IPS DF 4.7 (cell line): ENCODE measurements around the gene GFRA4.

ENCODE experiments used
- DNase-seq: peaks from one replicate; pipeline ENCODE4 v3.0.0-alpha.2; 2013; ENCODE audit warnings: low spot score; ENCODE audit errors: extremely low read depth

Gene GFRA4, protein sequence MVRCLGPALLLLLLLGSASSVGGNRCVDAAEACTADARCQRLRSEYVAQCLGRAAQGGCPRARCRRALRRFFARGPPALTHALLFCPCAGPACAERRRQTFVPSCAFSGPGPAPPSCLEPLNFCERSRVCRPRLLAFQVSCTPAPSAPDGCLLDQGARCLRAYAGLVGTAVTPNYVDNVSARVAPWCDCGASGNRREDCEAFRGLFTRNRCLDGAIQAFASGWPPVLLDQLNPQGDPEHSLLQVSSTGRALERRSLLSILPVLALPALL

GRCh38 chr20:3663031-3663701 lies at the start of gene GFRA4:
Gene GFRA4, minus strand, starts transcription at chr20:3663399. Its CDS starts 0 bp downstream, at chr20:3663399.
- DNase-seq, result no peak

DNA sequence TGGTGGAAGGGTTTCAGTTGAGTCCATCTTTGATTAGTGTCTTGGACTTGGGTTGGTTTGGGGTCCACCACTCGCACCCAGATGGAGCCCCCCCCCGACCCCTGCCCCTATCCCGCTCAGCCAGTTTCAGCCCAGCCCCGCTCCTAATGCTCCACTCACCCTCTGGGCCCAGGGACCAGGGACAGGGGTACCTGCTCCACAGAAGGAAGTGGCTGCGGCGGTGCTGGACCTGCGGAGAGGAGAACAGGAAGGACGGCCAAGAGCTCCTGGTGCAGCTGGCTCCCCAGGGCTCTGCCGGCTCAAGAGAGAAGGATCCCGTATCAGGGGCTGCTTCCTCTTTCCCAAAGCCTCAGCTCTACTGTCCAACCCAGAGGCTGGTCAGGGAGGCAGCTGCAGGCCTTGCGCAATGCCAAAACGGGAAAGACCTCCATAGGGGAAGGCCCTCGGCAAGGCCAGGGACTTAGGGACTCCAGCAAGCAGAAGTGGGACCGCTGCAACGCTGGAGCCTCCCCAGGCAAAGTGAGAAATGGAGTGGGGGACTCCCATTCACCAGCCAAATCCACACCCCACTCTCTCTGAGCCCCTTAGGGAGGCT lies 49.2 kb upstream of the GFRA4 start, which contains the start of gene SIGLEC1:
Gene SIGLEC1 (minus strand): TSS at position 322 of the 595 bp plus-strand sequence. CDS start 5,472 bp downstream, outside the sequence.
- no peak for DNase-seq

GRCh38 chr20:3711484-3711941 lies 48.3 kb upstream of the GFRA4 start:
- DNase-seq, result no peak

GRCh38 chr20:3710703-3711483 lies 47.7 kb upstream of the GFRA4 start:
- no peak for DNase-seq

DNA sequence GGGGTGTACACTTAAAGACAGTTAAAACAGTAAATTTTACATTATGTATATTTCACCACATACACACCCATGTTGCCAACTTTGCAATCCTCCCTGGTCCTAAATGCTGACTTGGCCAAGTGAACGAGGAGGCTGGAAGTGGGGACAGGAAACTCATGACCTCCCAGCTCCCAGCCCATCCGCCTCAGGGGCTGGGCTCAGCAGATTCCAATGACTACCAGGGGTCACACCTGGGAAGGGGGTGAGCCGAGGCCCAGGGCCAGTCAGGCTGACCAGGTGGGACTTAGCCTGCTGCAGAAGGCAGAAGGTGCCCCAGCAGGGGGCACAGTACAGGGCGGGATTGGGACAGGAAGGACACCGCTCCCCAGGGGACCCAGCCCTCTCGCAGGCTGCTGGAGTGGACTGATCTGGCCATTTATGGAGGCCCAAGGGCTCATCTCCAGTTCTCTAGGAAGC lies 46.8 kb upstream of the GFRA4 start:
- DNase-seq, result no peak

DNA sequence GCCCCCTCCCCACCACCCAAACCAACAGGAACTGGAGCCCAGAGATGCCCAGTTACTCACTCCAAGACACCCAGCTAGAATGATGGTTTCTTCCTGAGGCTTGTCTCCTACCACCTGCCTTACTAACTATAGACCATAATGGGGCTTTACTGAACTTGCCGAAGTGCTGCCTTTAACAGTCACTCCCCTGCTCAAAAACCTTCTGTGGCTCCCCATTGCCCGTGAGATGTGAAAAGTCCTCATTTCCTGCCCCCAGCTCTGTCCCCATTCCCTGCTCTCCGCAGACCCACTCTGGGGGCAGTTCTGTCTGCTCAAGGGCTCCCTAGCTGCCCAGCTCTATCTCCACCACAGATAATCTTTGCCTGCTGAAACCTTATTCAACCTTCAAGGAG lies 44.3 kb upstream of the GFRA4 start:
- no peak for DNase-seq

DNA sequence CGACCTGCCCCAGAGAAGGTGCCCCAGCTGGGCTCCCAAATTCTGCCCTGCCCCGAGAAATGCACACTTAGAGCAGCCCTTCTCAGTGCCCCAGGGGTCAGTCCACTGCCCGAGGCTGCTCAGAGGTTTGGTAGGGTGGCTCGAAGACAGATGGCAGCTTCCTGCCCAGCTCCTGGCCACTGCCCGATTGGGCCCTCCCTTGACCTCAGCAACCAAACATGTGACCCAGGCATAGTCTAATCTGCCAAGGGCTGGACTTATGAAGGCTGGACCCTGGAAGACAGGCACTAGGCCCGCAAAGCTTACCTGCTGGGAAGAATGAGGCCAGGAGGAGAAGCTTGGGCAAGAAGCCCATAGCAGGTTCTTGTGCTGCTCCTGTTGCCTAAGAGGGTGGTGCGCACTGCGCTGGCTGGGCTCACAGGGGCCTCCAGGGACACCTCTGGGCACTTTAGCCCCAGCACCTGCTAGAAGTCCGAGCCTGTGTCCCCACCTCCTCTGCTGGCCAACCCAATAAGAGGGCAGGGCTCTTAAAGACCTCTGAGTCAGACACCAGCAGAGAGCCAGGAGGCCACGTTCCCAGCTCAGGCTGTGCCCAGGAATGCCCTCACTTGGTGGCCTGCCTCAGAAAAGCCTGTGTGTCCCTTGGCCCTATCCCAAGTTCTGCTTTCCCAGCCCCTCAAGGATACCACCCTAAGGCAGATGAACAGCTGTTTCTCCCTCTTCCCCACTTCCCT lies 43.7 kb upstream of the GFRA4 start:
- no peak for DNase-seq

- DNase-seq, result no peak
Measured at GRCh38 chr20:3705970-3706739, 43.0 kb upstream of the GFRA4 start.

- DNase-seq, result no peak
Measured at GRCh38 chr20:3705491-3705969, 42.3 kb upstream of the GFRA4 start.

DNA sequence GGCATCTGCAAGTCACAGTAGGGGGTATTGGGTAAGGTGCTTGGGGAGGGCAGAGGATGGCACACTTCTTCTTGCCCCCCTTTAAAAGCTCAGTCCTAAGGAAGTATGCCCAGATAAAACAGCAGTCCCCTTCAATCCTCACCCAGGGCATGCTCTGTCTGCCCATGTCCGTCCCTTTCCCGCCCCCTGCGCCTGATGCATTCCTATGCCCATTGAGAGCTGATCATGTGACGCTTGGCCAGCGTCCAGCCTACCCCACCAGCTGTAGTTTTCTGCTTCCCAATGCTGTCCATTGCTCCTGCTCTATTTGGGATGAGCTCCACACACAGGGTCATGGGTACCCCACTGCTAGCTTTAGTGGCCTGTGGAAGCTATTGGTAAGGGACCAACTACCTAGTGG lies 40.9 kb upstream of the GFRA4 start:
- DNase-seq, result no peak

- no peak for DNase-seq
Measured at GRCh38 chr20:3702611-3703391, 39.6 kb upstream of the GFRA4 start.

DNA sequence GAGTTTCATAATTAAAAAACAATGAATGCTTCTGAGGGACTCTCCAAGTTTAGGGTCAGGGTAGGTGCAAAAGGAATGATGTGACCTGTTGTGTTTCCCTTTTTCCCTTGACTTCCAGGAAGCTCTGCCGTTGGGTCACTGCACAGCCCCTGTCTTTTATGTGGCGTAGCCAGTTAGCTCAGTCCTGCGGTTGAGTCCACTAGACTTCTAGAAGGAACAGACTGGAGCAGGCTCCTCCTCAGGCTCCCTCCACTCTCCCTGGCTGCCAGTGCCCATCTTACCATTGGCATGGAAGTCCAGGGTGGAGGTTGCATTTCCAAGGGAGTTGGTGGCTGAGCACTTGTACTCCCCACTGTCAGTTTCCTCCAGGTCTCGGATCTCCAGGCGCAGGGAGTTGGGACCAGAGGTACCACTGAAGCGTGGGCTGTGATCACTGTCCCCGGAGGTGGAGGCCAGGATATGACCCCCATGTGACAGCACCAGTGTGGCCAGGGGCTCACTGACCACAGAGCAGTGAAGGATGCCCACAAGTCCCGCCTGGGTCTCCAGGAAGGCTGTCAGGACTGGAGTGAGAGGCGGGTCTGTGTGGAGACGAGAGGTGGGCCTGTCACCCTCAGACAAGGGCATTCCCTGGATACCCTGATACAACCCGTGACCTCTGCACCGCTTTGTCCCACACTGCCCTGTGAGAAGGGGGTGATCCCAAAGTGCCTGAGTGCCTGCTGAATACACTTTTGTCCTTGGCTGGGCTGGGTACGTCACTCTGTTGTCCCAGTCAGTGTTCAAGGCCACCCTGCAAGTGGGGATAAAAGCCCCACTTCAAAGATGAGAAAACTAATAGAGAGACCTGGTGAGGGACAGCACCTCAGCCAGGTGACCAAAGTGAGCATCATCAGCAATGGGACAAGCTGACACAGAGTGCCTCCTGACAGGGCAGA lies 38.1 kb upstream of the GFRA4 start:
- DNase-seq, result no peak

GRCh38 chr20:3699037-3699436 lies 35.8 kb upstream of the GFRA4 start:
- DNase-seq, result no peak

- DNase-seq, result no peak
Measured at GRCh38 chr20:3698591-3699001, 35.4 kb upstream of the GFRA4 start.

DNA sequence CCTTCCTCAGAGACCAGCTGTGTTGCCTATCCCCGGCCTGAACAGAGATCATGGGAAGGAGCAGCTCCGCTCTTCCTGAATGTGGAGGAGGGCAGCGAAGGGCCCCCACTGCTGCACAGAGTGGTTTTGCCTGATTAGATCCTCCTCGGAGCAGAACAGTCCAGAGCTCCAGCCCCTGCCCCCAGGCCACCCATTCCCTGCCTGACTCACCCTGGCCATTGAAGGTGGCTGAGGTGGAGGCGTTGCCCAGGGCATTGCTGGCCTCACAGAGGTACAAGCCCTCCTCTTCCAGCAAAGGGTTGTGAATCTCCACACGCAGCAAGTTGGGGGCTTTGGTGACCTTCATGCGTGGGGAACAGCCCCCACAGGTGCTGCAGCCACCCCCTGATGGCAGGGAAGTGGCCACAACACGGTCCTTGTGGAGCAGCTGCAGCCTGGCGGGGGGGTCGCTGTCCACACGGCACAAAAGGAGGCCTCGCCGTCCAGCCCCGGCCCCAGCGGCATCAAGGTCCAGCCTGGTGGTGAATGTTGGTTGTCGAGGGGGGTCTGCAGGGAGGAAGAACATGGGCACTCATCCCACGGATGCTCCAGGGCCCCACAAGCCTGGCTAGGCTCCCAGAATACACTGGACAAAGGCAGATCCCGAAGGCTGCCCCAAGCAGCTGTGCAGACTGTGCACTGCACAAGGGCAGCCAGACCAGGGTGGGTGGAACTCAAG lies 34.5 kb upstream of the GFRA4 start:
- DNase-seq, result no peak

DNA sequence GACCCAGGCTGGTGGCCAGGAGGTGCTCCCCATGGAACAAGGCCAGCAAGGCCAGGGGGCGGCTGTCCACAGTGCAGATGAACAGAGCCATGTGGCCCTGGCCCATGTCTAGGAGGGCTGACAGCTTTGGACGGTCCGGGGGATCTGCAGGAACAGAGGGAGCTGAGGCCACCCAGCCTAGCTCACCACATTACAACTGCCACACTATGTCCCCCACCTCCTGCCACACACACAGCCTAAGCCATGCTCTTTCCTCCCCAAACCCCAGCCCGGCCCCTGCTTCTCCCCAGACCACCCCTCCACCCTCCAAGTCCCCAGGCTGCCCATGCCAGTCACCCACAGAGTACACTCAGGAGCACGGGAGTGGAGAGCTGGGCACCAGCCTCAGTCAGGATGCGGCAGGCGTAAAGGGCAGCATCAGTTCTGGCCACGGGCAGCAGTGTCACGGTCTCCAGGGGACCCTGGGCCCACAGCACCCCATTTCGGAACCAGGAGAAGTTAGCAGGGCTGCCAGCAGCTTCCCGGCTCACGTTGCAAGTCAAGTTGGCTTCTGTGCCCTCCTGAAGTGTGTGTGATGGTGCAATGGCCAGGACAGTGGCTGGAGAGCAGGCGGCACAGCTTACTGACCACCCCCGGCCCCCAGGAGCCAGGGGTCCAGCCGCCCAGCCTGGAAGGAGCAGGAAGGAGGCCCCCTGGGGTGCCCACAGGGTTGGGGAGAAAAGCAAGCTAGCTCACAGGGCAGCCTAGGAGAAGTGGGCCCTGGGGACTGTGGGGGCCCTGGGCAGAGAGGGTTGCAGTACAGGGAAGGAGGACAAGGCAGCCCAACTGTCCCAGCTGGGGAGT lies 33.8 kb upstream of the GFRA4 start:
- no peak for DNase-seq

DNA sequence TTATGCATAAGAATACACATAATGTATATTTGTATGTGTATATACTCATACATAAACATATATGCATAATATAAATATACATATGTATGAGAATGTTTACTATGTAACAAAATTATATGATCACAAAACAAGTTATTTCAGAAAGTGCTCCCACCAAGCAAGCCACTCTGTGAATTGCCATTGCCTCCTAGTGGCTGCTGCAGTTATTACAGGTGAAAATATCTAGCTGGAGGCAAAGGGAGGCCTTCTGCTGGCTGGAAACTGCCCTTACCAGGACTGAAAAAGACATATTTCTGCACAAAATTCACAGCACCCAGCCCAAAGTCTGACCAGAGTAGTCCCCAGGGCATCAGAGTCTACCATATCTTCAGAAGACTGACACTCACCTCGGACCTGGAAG lies 33.0 kb upstream of the GFRA4 start:
- no peak for DNase-seq
